Hematopoietic multipotent progenitor cell treated with erythropoietin and hydrocortisone succinate and interleukin-3 and kit ligand, for 8 days (in vitro differentiated cells): ENCODE data around the gene ESYT2.
A peak's percentile ranks its signal among the peaks of the same experiment; 100 is the strongest.
"Not testable (repeated sequence)": the region's sequence is repeated elsewhere in the genome, so short reads cannot be mapped to it uniquely, and the experiment has no call there.

ENCODE experiments used
- DNase-seq: peaks from one replicate; pipeline ENCODE4 v3.0.0-alpha.2; 2015

Gene ESYT2

GRCh38 chr7:158829342-158830210 lies at the start of gene ESYT2:
Gene ESYT2, minus strand, starts transcription at chr7:158829509. Its CDS starts 91 bp downstream, at chr7:158829418.
- peak; percentile 96 for DNase-seq

- not testable (repeated sequence) for DNase-seq
Observed at GRCh38 chr7:158878151-158879079, 49.1 kb upstream of the ESYT2 start.

GRCh38 chr7:158876984-158877383 lies 47.7 kb upstream of the ESYT2 start:
- no peak for DNase-seq

GRCh38 chr7:158869876-158870275 lies 40.6 kb upstream of the ESYT2 start:
- no peak for DNase-seq

- no peak for DNase-seq
Observed at GRCh38 chr7:158868764-158869410, 39.6 kb upstream of the ESYT2 start.

GRCh38 chr7:158867214-158867984 lies 38.1 kb upstream of the ESYT2 start:
- peak; percentile 59 for DNase-seq

GRCh38 chr7:158865977-158866376 lies 36.7 kb upstream of the ESYT2 start:
- no peak for DNase-seq

GRCh38 chr7:158865462-158865922 lies 36.2 kb upstream of the ESYT2 start:
- no peak for DNase-seq

- DNase-seq, result no peak
Observed at GRCh38 chr7:158864833-158865232, 35.5 kb upstream of the ESYT2 start.

- no peak for DNase-seq
Observed at GRCh38 chr7:158864507-158864820, 35.2 kb upstream of the ESYT2 start.

GRCh38 chr7:158863611-158864506 lies 34.5 kb upstream of the ESYT2 start:
- DNase-seq, result peak; percentile 77

- DNase-seq, result peak; percentile 66
Observed at GRCh38 chr7:158862985-158863610, 33.8 kb upstream of the ESYT2 start.

GRCh38 chr7:158861936-158862704 lies 32.8 kb upstream of the ESYT2 start:
- no peak for DNase-seq

- DNase-seq, result peak; percentile 83
Observed at GRCh38 chr7:158861004-158861787, 31.9 kb upstream of the ESYT2 start.

GRCh38 chr7:158860394-158860793 lies 31.1 kb upstream of the ESYT2 start:
- no peak for DNase-seq

GRCh38 chr7:158858592-158859503 lies 29.5 kb upstream of the ESYT2 start:
- DNase-seq, result no peak

- no peak for DNase-seq
Observed at GRCh38 chr7:158856883-158857668, 27.8 kb upstream of the ESYT2 start.
